Astrocyte (in vitro differentiated cells and primary cell): ENCODE measurements around the gene INPP5A. TPM values are rescaled to one million over a fixed set of nuclear protein-coding genes. Genes with fewer than 3 reads are reported as not detected.

Source experiments
- DNase-seq: peaks from one replicate; pipeline ENCODE4 v3.0.0-alpha.2; 2010; ENCODE audit warnings: low read depth
- FAIRE-seq: peaks from 2 replicates; lab custom pipeline; 2011; peaks lifted over from hg19 to GRCh38; lab: Jason Lieb, UNC
- H2AFZ ChIP-seq: 2 replicates; pipeline ENCODE4 v1.6.0; 2012; ENCODE audit warnings: low read depth, low read length, inconsistent platforms
- H3K27ac ChIP-seq: 2 replicates; pipeline ENCODE4 v1.5.1; 2011; ENCODE audit warnings: low read depth, low read length, inconsistent platforms
- H3K27me3 ChIP-seq: 2 replicates; pipeline ENCODE4 v1.6.0; 2011; ENCODE audit warnings: low read length, inconsistent platforms; ENCODE audit not compliant: insufficient read depth
- H3K36me3 ChIP-seq: 2 replicates; pipeline ENCODE4 v1.5.1; 2011; ENCODE audit warnings: low read length, inconsistent platforms; ENCODE audit not compliant: insufficient read depth
- H3K4me1 ChIP-seq: 2 replicates; pipeline ENCODE4 v1.5.1; 2011; ENCODE audit warnings: low read length, inconsistent platforms; ENCODE audit not compliant: insufficient read depth
- H3K4me2 ChIP-seq: 2 replicates; pipeline ENCODE4 v1.6.0; 2012; ENCODE audit warnings: low read length, inconsistent platforms
- H3K4me3 ChIP-seq: 2 replicates; pipeline ENCODE4 v1.5.1; 2011; ENCODE audit warnings: low read depth, mild to moderate bottlenecking, low read length, inconsistent platforms; ENCODE audit not compliant: insufficient read depth
- H3K79me2 ChIP-seq: 2 replicates; pipeline ENCODE4 v1.6.0; 2012; ENCODE audit warnings: mild to moderate bottlenecking, low read length, inconsistent platforms; ENCODE audit not compliant: insufficient read depth
- H3K9ac ChIP-seq: 2 replicates; pipeline ENCODE4 v1.6.0; 2012; ENCODE audit warnings: mild to moderate bottlenecking, low read length, inconsistent platforms
- H3K9me3 ChIP-seq: 2 replicates; pipeline ENCODE4 v1.5.1; 2012; ENCODE audit warnings: low read depth, mild to moderate bottlenecking, low read length, inconsistent platforms; ENCODE audit not compliant: insufficient read depth
- H4K20me1 ChIP-seq: 2 replicates; pipeline ENCODE4 v1.6.0; 2012; ENCODE audit warnings: low read length, inconsistent platforms; ENCODE audit not compliant: insufficient read depth
- H3K27ac Mint-ChIP-seq: one replicate; pipeline ENCODE4 v1.8.0; 2021; ENCODE audit warnings: mild to moderate bottlenecking, mixed read lengths; ENCODE audit not compliant: unreplicated experiment
- H3K27me3 Mint-ChIP-seq: one replicate; pipeline ENCODE4 v1.8.0; 2021; ENCODE audit warnings: low read depth, mixed read lengths; ENCODE audit not compliant: unreplicated experiment
- H3K36me3 Mint-ChIP-seq: one replicate; pipeline ENCODE4 v1.8.0; 2021; ENCODE audit warnings: low read depth, mixed read lengths; ENCODE audit not compliant: unreplicated experiment
- H3K4me1 Mint-ChIP-seq: one replicate; pipeline ENCODE4 v1.8.0; 2021; ENCODE audit warnings: low read depth, mixed read lengths; ENCODE audit not compliant: unreplicated experiment
- H3K4me3 Mint-ChIP-seq: one replicate; pipeline ENCODE4 v1.8.0; 2021; ENCODE audit warnings: mild to moderate bottlenecking, moderate library complexity, mixed read lengths; ENCODE audit not compliant: unreplicated experiment
- H3K9me3 Mint-ChIP-seq: one replicate; pipeline ENCODE4 v1.8.0; 2021; ENCODE audit warnings: mild to moderate bottlenecking, mixed read lengths; ENCODE audit not compliant: unreplicated experiment
- CTCF ChIP-seq: IDR thresholded peaks from 2 replicates; pipeline ENCODE4 v1.5.1; 2011; ENCODE audit warnings: low read depth, mild to moderate bottlenecking, inconsistent platforms, low read length, moderate library complexity; ENCODE audit not compliant: insufficient read depth
- EZH2 ChIP-seq: IDR thresholded peaks from 2 replicates; pipeline ENCODE4 v1.6.1; 2012; ENCODE audit warnings: mild to moderate bottlenecking, low read length, inconsistent platforms; ENCODE audit not compliant: insufficient read depth
- total RNA-seq: library from RNA; stranded (reverse); gene quantifications from 2 replicates; pipeline ENCODE4 v1.2.1, GENCODE V29; 2021

INPP5A gene
- total RNA-seq, 1 donor from 2014 or later, result 39.1 TPM

GRCh38 chr10:132618158-132618919, 80.8 kb downstream of the INPP5A start:
- peaks cover 10% of the 10 kb centered on the region for H3K9me3 Mint-ChIP-seq
- Histone ChIP-seq H3K9ac (no peak overlapping the region), H3K36me3 (no peaks in the 10 kb centered on the region), H3K4me3 (no peak overlapping the region), H3K27me3 (no peaks in the 10 kb centered on the region), H4K20me1 (peaks cover 70% of the 10 kb centered on the region), H3K79me2 (peaks cover 27% of the 10 kb centered on the region), H2AFZ (no peak overlapping the region), H3K27ac (no peak overlapping the region), H3K4me2 (no peak overlapping the region), H3K9me3 (no peaks in the 10 kb centered on the region), H3K4me1 (no peaks in the 10 kb centered on the region)
- no peaks in the 10 kb centered on the region for H3K27me3 Mint-ChIP-seq
- TF ChIP-seq EZH2, result no peak
- TF ChIP-seq CTCF, result no peak
- H3K36me3 Mint-ChIP-seq, result peaks cover 19% of the 10 kb centered on the region
- no peak overlapping the region for H3K4me3 Mint-ChIP-seq
- no peaks in the 10 kb centered on the region for H3K4me1 Mint-ChIP-seq
- FAIRE-seq (no peak), DNase-seq (no peak)
- H3K27ac Mint-ChIP-seq, result no peak overlapping the region

GRCh38 chr10:132619927-132620326, 82.3 kb downstream of the INPP5A start:
- DNase-seq (no peak), FAIRE-seq (no peak)
- Histone ChIP-seq H3K4me1 (no peaks in the 10 kb centered on the region), H3K27ac (no peak overlapping the region), H3K9ac (no peak overlapping the region), H3K79me2 (peaks cover 21% of the 10 kb centered on the region), H2AFZ (no peak overlapping the region), H3K27me3 (no peaks in the 10 kb centered on the region), H3K4me2 (no peak overlapping the region), H3K9me3 (no peaks in the 10 kb centered on the region), H4K20me1 (peaks cover 69% of the 10 kb centered on the region), H3K36me3 (no peaks in the 10 kb centered on the region), H3K4me3 (no peak overlapping the region)
- Mint-ChIP-seq H3K27ac (no peak overlapping the region), H3K9me3 (peaks cover 10% of the 10 kb centered on the region), H3K4me1 (no peaks in the 10 kb centered on the region), H3K4me3 (no peak overlapping the region), H3K27me3 (no peaks in the 10 kb centered on the region), H3K36me3 (peaks cover 18% of the 10 kb centered on the region)
- TF ChIP-seq CTCF (no peak), EZH2 (no peak)
